GM19372 (cell line): ENCODE results near the gene GNAS.

Experiments used
- ATAC-seq: cut with Tn5 transposase; IDR thresholded peaks from one replicate; pipeline ENCODE4 v1.9.1; 2021; ENCODE audit warnings: mild to moderate bottlenecking, low read depth, moderate library complexity; ENCODE audit not compliant: unreplicated experiment

The GNAS gene

DNA sequence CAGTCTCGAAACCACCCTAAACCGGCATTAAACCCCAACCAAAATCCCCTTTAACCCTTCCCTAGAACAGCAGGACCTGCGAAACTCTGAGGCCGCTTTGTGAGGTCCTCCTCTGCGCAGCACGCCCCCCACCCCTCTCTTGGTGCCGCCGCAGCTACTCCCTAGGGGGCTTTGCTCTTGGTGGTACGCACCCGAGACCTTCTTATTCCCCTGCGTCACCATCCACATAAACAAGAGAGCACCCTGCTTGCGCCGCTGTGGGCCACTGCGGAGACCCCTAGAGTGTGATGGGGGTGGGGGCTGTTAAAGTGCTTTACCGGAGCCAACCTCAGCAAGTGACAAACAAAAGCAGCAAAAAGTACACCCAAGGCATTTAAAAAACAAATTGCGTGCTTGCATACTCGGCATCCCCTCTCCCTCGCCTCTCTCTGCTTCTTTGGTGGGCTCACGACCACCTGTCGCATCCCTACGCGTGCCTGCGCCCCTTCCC, 502 bp upstream of the GNAS start:
- ATAC-seq, result no peak

DNA sequence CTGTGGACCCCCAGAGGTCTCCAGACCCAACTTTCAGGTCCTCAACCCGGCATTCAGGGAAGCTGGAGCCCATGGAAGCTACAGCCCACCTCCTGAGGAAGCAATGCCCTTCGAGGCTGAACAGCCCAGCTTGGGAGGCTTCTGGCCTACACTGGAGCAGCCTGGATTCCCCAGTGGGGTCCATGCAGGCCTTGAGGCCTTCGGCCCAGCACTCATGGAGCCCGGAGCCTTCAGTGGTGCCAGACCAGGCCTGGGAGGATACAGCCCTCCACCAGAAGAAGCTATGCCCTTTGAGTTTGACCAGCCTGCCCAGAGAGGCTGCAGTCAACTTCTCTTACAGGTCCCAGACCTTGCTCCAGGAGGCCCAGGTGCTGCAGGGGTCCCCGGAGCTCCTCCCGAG, 950 bp downstream of the GNAS start:
- no peak for ATAC-seq

DNA sequence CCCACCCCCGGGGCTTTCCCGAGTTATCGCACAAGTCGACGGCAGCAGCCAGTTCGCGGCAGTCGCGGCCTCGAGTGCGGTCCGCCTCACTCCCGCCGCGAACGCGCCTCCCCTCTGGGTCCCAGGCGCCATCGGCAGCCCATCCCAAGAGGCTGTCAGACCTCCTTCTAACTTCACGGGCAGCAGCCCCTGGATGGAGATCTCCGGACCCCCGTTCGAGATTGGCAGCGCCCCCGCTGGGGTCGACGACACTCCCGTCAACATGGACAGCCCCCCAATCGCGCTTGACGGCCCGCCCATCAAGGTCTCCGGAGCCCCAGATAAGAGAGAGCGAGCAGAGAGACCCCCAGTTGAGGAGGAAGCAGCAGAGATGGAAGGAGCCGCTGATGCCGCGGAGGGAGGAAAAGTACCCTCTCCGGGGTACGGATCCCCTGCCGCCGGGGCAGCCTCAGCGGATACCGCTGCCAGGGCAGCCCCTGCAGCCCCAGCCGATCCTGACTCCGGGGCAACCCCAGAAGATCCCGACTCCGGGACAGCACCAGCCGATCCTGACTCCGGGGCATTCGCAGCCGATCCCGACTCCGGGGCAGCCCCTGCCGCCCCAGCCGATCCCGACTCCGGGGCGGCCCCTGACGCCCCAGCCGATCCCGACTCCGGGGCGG, 1.6 kb downstream of the GNAS start:
- no peak for ATAC-seq

DNA sequence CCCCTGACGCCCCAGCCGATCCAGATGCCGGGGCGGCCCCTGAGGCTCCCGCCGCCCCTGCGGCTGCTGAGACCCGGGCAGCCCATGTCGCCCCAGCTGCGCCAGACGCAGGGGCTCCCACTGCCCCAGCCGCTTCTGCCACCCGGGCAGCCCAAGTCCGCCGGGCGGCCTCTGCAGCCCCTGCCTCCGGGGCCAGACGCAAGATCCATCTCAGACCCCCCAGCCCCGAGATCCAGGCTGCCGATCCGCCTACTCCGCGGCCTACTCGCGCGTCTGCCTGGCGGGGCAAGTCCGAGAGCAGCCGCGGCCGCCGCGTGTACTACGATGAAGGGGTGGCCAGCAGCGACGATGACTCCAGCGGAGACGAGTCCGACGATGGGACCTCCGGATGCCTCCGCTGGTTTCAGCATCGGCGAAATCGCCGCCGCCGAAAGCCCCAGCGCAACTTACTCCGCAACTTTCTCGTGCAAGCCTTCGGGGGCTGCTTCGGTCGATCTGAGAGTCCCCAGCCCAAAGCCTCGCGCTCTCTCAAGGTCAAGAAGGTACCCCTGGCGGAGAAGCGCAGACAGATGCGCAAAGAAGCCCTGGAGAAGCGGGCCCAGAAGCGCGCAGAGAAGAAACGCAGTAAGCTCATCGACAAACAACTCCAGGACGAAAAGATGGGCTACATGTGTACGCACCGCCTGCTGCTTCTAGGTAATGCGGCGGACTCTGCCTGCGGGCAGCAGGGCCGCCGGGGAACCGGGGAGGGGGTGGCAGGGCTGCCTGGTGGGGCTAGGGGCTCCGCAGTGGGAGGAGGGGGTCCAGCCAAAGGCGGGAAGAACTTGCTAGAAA, 2.3 kb downstream of the GNAS start:
- no peak for ATAC-seq

DNA sequence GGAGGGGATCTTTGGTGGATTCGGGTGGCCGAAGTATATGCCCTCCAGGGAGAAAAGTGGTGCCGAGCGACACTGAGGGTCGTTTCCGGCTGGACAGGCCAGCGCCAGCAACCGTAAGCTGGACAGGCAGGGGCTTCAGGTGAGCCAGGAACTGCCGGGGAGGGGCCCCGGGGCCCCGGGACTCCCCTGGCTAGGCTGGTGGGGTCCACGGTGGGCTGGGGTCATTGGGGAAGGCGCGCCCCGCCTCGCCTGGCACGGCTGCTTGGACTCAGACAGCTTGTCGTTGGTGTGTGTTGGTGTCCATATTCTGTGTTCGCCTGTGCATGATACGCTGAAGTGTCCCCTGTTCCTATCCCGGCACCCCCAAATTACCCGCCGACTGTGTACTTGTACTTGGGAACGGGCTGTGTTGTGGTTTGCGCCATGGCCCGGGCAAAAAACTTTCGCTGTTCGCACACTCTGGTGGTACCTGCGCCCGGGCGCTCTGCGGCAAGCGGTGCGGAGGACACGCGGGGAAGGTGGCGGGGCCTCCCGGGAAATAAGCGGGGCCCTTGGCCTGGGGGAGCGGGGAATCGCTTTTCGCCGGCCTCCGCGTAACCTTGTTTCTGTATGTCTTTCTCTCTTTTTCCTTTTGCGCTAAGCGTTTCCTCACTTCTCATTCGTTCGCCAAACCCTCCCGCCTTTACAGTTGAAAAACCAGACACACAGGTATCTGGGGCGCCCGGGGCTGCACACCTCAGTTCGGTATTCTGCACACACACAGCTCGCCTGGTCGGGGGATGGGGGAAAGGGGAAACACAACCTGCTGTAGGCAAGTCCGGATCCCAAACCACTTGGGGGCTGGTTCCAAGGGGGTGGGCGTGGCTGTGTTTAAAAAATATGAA, 3.2 kb downstream of the GNAS start:
- no peak for ATAC-seq

DNA sequence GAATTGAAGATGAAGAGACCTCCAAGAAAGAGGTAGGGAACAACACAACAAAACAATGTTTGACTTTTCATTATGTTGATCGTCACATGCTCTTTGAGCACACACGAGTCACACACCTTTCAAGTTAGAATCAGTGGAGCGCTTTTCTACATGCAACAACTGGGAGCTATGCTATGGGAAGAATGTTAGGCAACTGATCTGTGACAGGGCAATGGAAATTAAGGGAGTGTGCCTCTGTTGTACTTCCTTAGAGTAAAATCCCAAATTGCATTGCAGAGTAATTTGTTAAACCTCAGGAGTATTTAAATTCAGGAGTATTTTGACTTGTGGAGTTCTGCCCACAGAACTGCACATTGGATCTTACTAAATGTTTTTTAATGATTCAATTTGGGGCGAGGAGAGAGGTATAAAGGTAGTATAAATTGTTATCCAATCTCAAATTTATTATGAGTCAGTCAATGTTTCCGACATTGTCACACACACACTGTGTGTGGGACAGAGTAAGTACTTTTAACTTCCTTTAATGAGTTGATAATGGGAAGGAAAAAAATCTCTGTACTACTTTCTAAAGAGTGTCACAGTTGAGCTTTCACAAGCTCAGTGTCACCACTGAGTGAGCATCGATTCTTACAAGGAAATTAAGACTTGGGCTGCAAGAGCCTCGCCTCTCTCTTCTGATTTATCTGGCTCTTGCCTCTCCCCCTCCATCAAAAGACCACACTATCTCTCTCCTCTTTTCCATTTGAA, 10.7 kb downstream of the GNAS start:
- no peak for ATAC-seq

DNA sequence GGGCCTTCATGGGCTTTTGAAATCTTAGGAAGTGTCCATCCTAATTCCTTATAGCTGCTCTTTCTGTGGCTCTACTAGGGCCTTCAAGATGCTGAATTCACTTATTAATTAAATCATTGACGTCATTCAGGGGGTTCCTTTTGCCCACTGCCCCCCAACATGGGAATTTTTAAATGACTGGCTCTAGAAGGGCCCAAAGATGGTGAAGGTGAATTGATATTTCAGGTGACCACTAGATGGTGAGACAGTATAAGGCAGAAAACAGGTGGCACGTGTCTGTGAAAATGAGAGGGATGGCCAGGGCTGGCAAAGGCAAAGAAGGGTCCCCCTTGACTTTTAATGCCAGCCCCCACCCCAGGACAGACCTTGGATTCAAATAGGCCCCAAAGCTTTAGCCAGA, 11.8 kb downstream of the GNAS start:
- ATAC-seq, result no peak

DNA sequence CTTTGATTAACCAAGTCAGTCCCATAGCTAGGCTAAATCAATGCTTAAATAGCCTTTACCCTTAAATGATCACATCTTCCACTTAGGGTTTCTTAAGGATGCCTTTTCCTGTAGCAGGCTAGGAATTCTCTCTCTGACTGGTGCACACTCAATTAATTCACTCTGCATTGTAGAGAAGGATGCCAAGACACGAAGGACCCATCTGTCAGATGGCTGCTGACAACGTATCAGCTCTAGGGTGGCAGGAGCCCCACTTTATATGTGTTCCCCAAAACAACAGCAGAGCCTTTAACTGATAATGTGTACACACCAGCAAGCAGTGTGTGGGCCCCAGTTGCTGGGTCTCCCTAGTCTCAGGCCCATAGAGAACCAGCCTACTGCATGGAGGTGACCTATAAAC, 13.3 kb downstream of the GNAS start:
- no peak for ATAC-seq

DNA sequence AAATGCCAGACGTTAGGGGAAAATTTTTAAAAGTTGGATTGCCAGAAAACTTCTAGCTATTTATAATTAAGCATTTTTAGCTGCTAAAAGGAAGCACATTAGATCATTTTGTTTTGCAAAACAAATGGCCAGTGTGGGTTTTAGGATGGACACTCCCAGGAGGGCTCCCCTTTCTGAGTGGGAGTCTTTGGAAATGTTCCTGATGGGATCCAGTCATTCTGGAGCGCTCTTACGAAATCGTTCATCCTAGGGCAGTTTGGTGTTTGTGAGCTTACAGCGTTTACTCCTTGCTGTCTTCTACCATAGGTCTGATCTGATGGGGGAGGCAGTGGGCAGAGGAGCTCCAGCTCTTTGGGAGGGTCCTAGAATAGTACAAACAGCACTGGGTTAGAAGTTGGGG, 14.7 kb downstream of the GNAS start:
- no peak for ATAC-seq

DNA sequence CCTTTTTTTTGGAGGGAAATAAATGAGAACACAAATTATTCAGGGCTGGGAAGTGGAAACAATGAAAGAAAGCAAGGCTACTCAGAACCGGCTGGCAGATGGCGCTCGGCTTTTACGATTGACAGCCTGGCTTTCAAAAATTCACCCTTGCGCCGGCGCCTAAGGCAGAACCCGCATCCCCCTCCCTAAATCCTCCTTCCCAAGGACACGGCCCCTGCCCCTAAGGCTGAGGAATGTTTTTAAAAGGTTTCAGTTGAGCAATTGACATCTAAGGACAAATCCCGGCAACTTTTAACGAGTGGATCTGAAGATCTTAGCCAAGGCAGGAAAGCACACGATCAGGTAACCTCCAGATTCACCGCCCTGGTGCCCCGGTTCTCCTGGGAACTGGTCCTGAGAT, 16.3 kb downstream of the GNAS start:
- no peak for ATAC-seq

DNA sequence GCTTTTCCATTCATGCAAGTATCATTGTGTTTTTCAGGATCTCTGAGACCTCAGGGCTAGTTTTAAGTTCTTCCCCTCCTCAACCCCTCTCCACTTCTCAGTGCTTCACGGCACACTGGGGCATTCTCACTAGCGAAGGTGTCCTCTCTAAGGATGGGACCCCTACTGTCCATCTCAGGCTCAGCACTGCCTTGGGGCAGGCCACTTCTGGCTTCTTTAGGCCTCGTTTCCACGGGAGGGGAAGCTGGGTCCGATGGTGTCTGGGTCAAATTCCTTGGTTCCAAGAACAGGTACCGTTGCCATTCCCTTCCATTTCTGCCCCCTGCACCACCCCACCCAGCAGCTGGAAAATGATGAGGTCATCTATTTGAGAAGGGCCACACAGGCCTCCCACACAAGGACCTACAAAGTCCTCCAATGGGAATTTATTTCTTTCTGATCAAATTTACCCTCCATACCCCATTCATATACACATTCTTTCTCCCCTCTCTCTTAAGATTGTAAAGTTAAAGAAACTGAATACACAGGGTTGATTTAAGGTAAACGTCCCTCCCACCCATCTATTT, 17.2 kb downstream of the GNAS start:
- no peak for ATAC-seq

DNA sequence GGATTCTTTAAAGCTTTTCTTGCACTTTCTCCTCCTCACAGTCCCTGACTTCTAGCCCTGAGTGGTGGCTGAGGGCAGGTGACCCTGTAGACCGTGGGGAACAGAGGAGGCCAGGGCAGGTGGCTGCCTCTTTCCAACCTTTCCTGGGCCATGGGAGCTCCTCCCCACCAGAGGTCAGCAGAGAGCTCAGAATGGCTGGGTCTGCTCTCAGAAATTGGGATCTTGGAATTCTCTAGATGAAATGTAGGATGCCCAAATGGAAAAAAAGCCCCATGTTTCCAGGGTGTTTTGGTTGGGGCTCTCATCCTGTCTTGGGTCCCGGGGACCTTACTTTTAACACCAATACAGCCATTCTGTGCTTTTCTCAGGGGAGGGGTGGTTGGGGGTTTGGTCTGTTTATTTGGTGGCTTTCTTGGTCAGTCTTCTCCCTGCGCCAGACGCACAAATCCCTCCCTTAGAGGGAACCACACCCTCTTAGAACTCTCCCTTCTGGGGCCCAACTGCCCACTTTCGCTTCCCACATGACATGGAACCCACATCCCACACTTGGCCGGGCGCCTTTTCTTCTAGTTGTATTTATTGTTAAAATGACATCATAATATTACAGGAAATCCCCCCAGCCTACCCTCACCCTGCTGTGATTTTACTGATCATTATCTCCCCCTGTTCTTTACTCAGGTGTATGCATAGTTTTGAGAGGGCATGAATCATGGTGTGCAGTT, 17.9 kb downstream of the GNAS start:
- no peak for ATAC-seq

DNA sequence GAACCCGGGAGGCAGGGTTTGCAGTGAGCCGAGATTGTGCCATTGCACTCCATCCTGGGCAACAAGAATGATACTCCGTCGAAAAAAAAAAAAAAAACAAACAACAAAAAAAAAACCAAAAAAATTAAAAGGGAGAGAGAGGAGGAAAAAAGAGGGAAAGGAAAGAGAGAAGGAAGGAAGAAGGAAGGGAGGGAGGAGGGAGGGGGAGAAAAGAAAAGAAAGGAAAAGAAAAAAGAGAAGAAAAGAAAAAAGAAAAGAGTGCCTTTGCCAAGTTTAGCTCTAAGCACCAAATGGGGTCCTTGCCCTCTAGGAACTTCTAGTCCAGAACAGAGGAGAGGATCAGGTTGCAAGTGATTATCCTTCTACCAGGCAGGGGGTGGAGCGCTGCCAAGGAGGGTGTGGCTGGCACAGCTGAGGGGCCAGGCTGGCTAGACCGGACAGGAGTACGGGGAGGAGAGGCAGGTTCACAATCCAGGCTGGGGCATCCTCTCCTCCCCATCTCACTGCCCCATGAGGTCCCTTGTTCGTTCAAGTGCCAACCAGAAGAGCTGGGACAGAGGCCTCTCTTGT, 19.1 kb downstream of the GNAS start:
- no peak for ATAC-seq

DNA sequence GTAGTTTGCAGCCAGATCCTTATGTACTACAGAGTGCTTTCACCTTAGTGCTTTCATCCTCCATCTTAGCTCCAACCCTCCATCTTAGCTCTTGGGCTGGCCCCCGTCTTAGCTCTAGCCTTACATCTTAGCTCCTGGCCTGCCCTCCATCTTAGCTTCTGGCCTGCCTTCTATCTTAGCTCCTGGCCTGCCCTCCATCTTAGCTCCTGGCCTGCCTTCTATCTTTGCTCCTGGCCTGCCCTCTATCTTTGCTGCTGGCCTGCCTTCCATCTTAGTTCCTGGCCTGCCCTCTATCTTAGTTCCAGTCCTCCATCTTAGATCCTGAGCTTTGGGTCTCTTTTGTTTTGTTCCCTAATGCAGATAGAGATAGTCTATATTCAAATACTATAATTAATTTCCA, 22.0 kb downstream of the GNAS start:
- no peak for ATAC-seq

DNA sequence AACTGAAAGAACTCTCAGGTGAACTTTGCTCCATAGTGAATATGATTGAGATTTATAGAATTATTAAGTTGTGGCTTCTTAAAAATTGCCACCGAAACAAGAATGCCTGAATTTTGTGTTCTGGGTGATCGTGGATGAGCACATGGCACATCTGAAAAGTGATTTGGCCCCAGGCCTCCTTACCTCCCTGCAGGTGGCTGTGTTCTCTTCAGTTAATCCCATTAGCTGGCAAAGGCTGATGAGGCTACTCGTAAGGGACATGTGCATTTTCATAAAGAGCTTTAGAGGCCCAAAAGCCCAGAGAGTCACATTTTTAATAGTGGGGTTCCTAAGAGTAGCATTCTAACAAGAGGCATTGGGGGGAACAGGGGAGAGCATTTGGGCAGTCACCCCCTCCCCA, 22.6 kb downstream of the GNAS start:
- no peak for ATAC-seq

DNA sequence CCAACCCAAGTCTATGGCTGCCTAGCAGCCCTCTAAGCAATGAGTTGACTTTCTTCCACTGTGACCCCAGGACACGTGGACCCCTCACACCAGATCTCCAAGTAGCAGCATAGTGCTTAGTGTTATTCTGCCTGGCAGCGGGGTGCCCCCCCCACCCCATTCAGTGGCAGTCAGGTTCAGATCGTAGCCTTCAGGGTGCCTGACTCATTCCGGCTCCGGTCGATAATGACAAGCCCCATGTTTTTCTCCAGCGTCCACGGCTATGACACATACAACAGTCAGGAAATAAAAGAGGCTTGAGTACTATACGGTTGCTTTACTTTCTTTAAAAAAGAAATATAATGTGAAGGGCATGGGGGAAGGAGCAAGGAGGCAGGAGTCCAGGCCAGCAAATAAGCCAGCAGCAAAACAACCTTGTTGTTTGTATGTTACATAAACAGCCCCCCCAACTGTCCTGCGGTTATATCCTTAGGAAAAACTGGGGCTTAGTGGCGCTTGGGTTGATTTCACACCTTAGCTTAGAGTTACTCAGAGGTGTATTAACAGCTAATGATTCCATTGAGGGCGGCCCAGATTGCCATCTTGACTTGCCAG, 23.1 kb downstream of the GNAS start:
- no peak for ATAC-seq

DNA sequence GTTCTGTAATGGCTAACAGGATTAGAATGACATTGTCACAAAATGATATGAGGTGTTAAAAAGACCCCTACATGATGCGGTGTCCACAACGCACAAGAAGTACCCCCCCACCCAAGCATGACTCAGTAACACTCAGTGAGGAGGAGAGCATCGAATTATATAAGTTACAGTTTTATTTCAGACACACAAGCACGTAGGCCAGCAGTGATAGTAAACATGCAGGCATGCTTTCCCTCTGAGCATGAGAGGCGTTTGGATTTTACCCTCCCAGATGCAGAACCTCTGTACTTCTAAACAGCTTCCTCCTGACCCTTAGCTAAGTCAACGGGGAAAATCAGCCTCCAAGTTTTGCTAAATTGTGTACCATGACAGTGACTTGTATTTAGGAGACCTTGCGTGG, 23.9 kb downstream of the GNAS start:
- no peak for ATAC-seq

DNA sequence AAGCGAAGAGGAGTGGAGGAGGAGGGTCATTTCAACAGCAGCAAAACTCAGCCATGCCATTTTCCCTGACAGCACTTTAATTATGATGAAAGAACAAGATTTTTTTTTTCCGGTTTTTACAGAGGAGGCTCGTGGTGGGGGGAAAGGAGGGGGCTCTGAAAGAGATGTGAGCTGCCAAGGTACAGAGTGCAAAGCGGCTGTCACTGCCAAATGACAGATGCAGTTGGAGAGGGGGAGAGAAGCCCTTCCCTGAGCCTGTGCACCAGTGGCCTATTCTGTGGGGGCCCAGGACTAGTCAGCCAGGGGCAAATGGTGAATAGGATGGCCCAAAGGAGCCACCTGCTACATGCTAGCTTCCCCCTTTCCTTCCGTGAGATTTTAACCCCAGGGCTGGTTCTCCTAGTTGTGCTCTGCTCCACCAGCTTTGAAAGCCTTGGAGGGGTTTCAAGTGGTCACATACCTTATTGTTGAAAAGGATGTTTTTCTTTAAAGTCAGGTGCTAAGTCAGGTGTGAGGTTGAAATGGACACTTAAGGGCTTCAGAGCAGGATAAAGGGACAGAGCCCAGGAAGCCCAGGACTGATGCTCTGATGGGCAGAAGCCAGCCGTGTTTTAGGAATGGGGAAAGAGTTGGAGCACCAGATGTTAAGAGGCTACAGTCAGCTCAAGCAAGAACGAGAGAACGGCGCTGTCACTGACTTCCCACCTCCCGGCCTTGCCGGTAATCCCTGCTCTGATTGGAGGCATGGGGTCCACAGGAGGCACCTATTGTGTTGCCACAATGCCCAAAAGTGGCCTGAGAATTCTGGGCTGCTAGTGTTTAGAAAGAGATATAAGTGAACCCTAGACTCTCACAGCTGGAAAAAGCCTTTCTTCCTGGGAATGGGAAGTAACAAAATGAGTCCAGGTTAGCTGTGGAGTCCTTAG, 24.8 kb downstream of the GNAS start:
- ATAC-seq, result no peak
